ENCODE data around the gene ACVR2A.

- TF ChIP-seq CTCF (IDR thresholded peaks at IDR 0.05): no peak
- no peak for TF ChIP-seq POLR2A (IDR thresholded peaks at IDR 0.05)
These were observed 89.1 kb downstream of the ACVR2A start for GRCh38 chr2:147933931-147934330.
